K562 (cell line): ENCODE data around the gene STARD3NL. TPM values are rescaled to one million over a fixed set of nuclear protein-coding genes. Genes with fewer than 3 reads are reported as not detected.

ENCODE experiments used
- ATAC-seq: fragments of 200-7000 bp; cut with Tn5 transposase; 3 replicates; pipeline ENCODE4 v1.9.1; 2020; ENCODE audit warnings: moderate library complexity
- BruUV-seq: library from RNA; stranded (reverse); fragments of 400-500 nt; replicated peaks from 2 replicates; lab custom pipeline; 2021; lab: Mats Ljungman, UMichigan
- CTCF ChIA-PET: fragments of 300-600 bp; formaldehyde crosslinking; extraction: SDS; loops from one replicate; lab custom pipeline; 2021; ENCODE audit warnings: low intra/inter-chr PET ratio; lab: Yijun Ruan, JAX
- POLR2A ChIA-PET: fragments of 300-600, 350-650 bp; sonication (Branson Sonifier 250); formaldehyde crosslinking; extraction: SDS; loops from one replicate; lab custom pipeline; 2021; ENCODE audit warnings: antibody characterized with exemption, inconsistent platforms; lab: Yijun Ruan, JAX
- DNase-seq, 4 experiments: peaks; one replicate each; pipeline versions ENCODE4 v3.0.0 to v3.0.0-alpha.2; 2011 to 2018; ENCODE audit warnings: low spot score in 3 of 4, mixed read lengths in 3 of 4; ENCODE audit errors: extremely low read depth in 1 of 4
- FAIRE-seq: peaks from 2 replicates; lab custom pipeline; 2011; peaks lifted over from hg19 to GRCh38; lab: Jason Lieb, UNC
- H2AFZ ChIP-seq: 2 replicates; pipeline ENCODE4 v1.6.0; 2011; ENCODE audit warnings: low read depth, low read length, control low read depth, inconsistent platforms
- H3K27ac ChIP-seq: fragments of 200-600 bp; 3 replicates; pipeline ENCODE4 v1.8.0; 2011; ENCODE audit warnings: low read depth, mild to moderate bottlenecking, control low read depth, inconsistent platforms, low read length, moderate library complexity, mixed read lengths; ENCODE audit errors: extremely low read depth
- H3K27me3 ChIP-seq, 2 experiments: fragments of 300-600 bp in 1 of 2; 2 replicates in 1 of 2; 3 replicates in 1 of 2; pipeline versions ENCODE4 v1.6.0 to v1.8.0; 2011; ENCODE audit warnings: inconsistent platforms in 2 of 2, low read length in 2 of 2, mild to moderate bottlenecking in 1 of 2, mixed read lengths in 1 of 2, moderate library complexity in 1 of 2; ENCODE audit not compliant: control insufficient read depth in 2 of 2, insufficient read depth in 2 of 2
- H3K36me3 ChIP-seq: fragments of 300-600 bp; 3 replicates; pipeline ENCODE4 v1.8.0; 2011; ENCODE audit warnings: mild to moderate bottlenecking, low read length, inconsistent platforms; ENCODE audit not compliant: control insufficient read depth, insufficient read depth
- H3K4me1 ChIP-seq, 2 experiments: fragments of 200-600 bp in 1 of 2; replicated peaks in 1 of 2; 2 replicates in 1 of 2; 3 replicates in 1 of 2; pipeline versions ENCODE4 v1.5.1 to v1.8.0; 2011; ENCODE audit warnings: inconsistent platforms in 2 of 2, low read length in 2 of 2, mild to moderate bottlenecking in 1 of 2, mixed read lengths in 1 of 2, moderate library complexity in 1 of 2; ENCODE audit not compliant: control insufficient read depth in 2 of 2, insufficient read depth in 2 of 2
- H3K4me2 ChIP-seq: 2 replicates; pipeline ENCODE4 v1.6.1; 2011; ENCODE audit warnings: low read length, control low read depth, inconsistent platforms, mixed read lengths; ENCODE audit not compliant: insufficient read depth
- H3K4me3 ChIP-seq: fragments of 200-600 bp; sonication (generic), shearing (Covaris generic); 2 replicates; pipeline ENCODE4 v1.5.1; 2016; ENCODE audit warnings: control low read depth, inconsistent platforms
- H3K79me2 ChIP-seq: fragments of 200-600 bp; 3 replicates; pipeline ENCODE4 v1.8.0; 2011; ENCODE audit warnings: low read length, inconsistent platforms; ENCODE audit not compliant: control insufficient read depth, insufficient read depth
- H3K9ac ChIP-seq, 2 experiments: 2 replicates each; pipeline versions ENCODE4 v1.6.0 to v1.6.1; 2011; ENCODE audit warnings: low read depth in 2 of 2, low read length in 2 of 2, control low read depth in 1 of 2, inconsistent platforms in 1 of 2, mild to moderate bottlenecking in 1 of 2, mixed read lengths in 1 of 2; ENCODE audit not compliant: insufficient read depth in 1 of 2
- H3K9me1 ChIP-seq: one replicate; pipeline ENCODE4 v1.6.0; 2011; ENCODE audit warnings: inconsistent platforms, mild to moderate bottlenecking, low read length, moderate library complexity; ENCODE audit not compliant: control insufficient read depth, insufficient read depth
- H3K9me3 ChIP-seq: replicated peaks from 2 replicates; pipeline ENCODE4 v1.5.1; 2011; ENCODE audit warnings: low read depth, low read length, inconsistent platforms; ENCODE audit not compliant: control insufficient read depth, insufficient read depth
- H4K20me1 ChIP-seq: replicated peaks from 2 replicates; pipeline ENCODE4 v1.6.1; 2011; ENCODE audit warnings: low read length, inconsistent platforms, mixed read lengths; ENCODE audit not compliant: control insufficient read depth, insufficient read depth
- C11orf30 ChIP-seq: fragments of 450-650 bp; IDR thresholded peaks from 2 replicates; pipeline ENCODE4 v1.6.1; 2016; ENCODE audit warnings: low read depth, mild to moderate bottlenecking
- KDM1A ChIP-seq, 2 experiments: fragments of 450-650 bp; IDR thresholded peaks; 2 replicates each; pipeline ENCODE4 v1.6.1; 2016; ENCODE audit warnings: mild to moderate bottlenecking in 2 of 2
- MAFF ChIP-seq: IDR thresholded peaks from 2 replicates; pipeline ENCODE4 v1.6.1; 2012; ENCODE audit warnings: low read length, improper control_type of control experiment
- MAFG ChIP-seq: fragments of 450-650 bp; conservative IDR thresholded peaks from 2 replicates; pipeline ENCODE4 v1.6.1; 2016; ENCODE audit warnings: missing genetic modification characterization, missing compliant biosample characterization
- POLR2G ChIP-seq: fragments of 200-400 bp; formaldehyde crosslinking; IDR thresholded peaks from 2 replicates; pipeline ENCODE4 v1.6.1; 2017; ENCODE audit warnings: low read depth, mild to moderate bottlenecking, antibody characterized with exemption, low read length, moderate library complexity
- POLR3G ChIP-seq: IDR thresholded peaks from 2 replicates; pipeline ENCODE4 v1.6.1; 2011; ENCODE audit not compliant: insufficient read length, insufficient replicate concordance; ENCODE audit errors: extremely low read depth
- ZNF316 ChIP-seq: fragments of 450-650 bp; IDR thresholded peaks from 2 replicates; pipeline ENCODE4 v1.6.1; 2016
- WGBS: fragments of 100-300 bp; shearing (Covaris generic); methylation state at CpG from one replicate; pipeline ENCODE4 v1.1.6; 2016; ENCODE audit warnings: low coverage, mixed read lengths; ENCODE audit not compliant: insufficient coverage; ENCODE audit errors: missing lambda C conversion rate; 5-methylcytosine and 5-hydroxymethylcytosine counted together
- in situ Hi-C: fragments of 300-500 bp; cut with MboI; formaldehyde crosslinking; loops from 4 replicates; pipeline ENCODE4 v1.15.0; 2018; ENCODE audit warnings: inconsistent platforms, mixed read lengths
- intact Hi-C: fragments of 100-400 bp; cut with micrococcal nuclease; formaldehyde crosslinking; loops from 2 replicates; pipeline ENCODE4 v1.14.2; 2022
- polyA plus RNA-seq, 8 experiments: library from polyadenylated mRNA; depleted of rRNA in 4 of 8; stranded (reverse) in 5 of 8; unstranded in 3 of 8; fragments of >200 nt; fragmentation: Nextera tagmentation in 2 of 8; fragmentation: Illumina TruSeq in 1 of 8; extraction: Ambion mirVana in 2 of 8; extraction: Trizol in 1 of 8; gene quantifications; 2 replicates each; pipeline versions ENCODE4 v1.2.1 to v1.2.3, GENCODE V29; 2011 to 2014; ENCODE audit warnings: inconsistent platforms in 1 of 8, missing spikeins in 1 of 8
- total RNA-seq, 7 experiments: library from RNA; depleted of rRNA in 6 of 7; stranded (reverse); fragments of >200 nt in 6 of 7; fragmentation: Illumina TruSeq in 2 of 7; extraction: Trizol in 2 of 7; gene quantifications; 2 replicates each; pipeline versions ENCODE4 v1.2.1 to v1.2.3, GENCODE V29; 2011 to 2021; ENCODE audit warnings: low replicate concordance in 1 of 7

STARD3NL gene
- total and polyA plus RNA-seq, 9 of the 15 experiments (the other 6 are each of a cell fraction or from before 2014, with no cell fraction given), result 42.2 to 90.0 (median 57.6) TPM

DNA sequence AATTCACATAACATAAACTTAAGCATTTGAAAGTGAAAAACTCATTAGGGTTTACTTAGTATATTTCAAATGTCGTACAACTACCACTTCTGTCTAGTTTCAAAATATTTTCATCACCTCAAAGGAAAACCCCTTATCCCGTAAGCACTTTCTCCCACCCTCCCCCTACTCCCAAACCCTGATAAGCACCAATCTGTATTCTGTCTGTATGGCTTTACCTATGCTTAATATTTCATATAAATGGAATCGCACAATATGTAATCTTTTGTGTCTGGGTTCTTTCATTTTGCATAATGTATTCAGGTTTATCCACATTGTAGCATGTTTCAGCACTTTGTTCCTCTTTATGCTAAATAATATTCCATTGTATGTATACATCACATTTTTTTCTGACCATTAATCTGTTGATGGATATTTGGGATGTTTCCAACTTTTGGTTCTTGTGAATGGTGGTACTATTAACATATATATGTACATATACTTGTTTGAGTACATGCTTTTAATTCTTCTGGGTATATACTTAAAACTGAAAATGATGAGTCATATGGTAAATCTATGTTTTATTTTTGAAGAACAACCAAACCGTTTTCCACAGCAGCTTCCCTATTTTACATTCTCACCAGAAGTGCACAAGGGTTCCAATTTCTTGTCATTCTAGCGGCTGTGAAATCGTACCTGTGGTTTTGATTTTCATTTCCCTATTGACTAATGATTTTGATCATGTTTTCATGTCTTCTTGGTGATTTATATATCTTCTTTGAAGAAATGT is 6.2 kb upstream of the STARD3NL start:
- no peak overlapping the region for H3K4me3 ChIP-seq
- no peak overlapping the region for H3K4me2 ChIP-seq
- H3K27me3 ChIP-seq, result no peaks in the 10 kb centered on the region; a peak in 1 of 5 replicates
- ChIA-PET POLR2A (interaction anchor here (1.2 kb wide), 1 partner anchor 10 kb away, joined by 4 read pairs; no protein-coding TSS in a partner anchor), CTCF (no interaction called here)
- intact Hi-C loops, result no loop called here
- H3K27ac ChIP-seq, result no peak overlapping the region
- no peak for FAIRE-seq
- H3K9ac ChIP-seq, result no peak overlapping the region
- no peak for ATAC-seq
- H2AFZ ChIP-seq, result no peak overlapping the region
- H3K9me1 ChIP-seq, result no peaks in the 10 kb centered on the region
- in situ Hi-C loops, result no loop called here
- no peaks in the 10 kb centered on the region for H3K4me1 ChIP-seq
- WGBS, result 3% methylated on average over 5 of the region's 6 CpGs
- H4K20me1 ChIP-seq, result no peaks in the 10 kb centered on the region
- TF ChIP-seq C11orf30, result peak; percentile 33; the same call in 1 of the 2 replicates
- TF ChIP-seq POLR2G, result no peak
- peak; percentile 24; the same call in 1 of the 2 replicates for TF ChIP-seq MAFF
- TF ChIP-seq KDM1A (IDR thresholded peaks at IDR 0.05), result no peak
- peak; percentile 33; the same call in 1 of the 2 replicates for TF ChIP-seq MAFG (tag)
- 0 out of 2 replicates have a peak, but pooled peaks have one; percentile 12 for TF ChIP-seq ZNF316
- TF ChIP-seq POLR3G, result no peak
- BruUV-seq, result no TSS peak
- no peaks in the 10 kb centered on the region for H3K79me2 ChIP-seq
- H3K9me3 ChIP-seq, result no peaks in the 10 kb centered on the region
- no peaks in the 10 kb centered on the region for H3K36me3 ChIP-seq
- DNase-seq, result no peak
